ENCODE results near the gene LRRC17.

Gene LRRC17

GRCh38 chr7:102944241-102944640, 31.4 kb downstream of the LRRC17 start:
- H3K9me3 ChIP-seq (ENCODE audit: control insufficient read depth, insufficient read depth, low read depth, low read length) = no peaks in the 10 kb centered on the region
- no peak overlapping the region for H3K27ac ChIP-seq (ENCODE audit: extremely low read depth, low read depth, low read length)
- TF ChIP-seq ZNF280D (tag by site-specific recombination; IDR thresholded peaks at IDR 0.05) = no peak
- TF ChIP-seq ZSCAN23 (tag by site-specific recombination; IDR thresholded peaks at IDR 0.05) = no peak
- TF ChIP-seq OSR2 (tag by site-specific recombination; IDR thresholded peaks at IDR 0.05) = no peak
- no peak for TF ChIP-seq ZNF2 (tag by site-specific recombination; IDR thresholded peaks at IDR 0.05)
- TF ChIP-seq ZNF776 (tag by site-specific recombination; IDR thresholded peaks at IDR 0.05; ENCODE audit: borderline replicate concordance) = no peak
- no peak for TF ChIP-seq ZNF433 (tag by site-specific recombination; IDR thresholded peaks at IDR 0.05; ENCODE audit: low read depth)
- TF ChIP-seq WT1 (tag by site-specific recombination; IDR thresholded peaks at IDR 0.05) = no peak
- no peak for TF ChIP-seq EGR2 (tag by site-specific recombination; IDR thresholded peaks at IDR 0.05; ENCODE audit: low read depth)
- no peak for TF ChIP-seq ZNF19 (tag by site-specific recombination; IDR thresholded peaks at IDR 0.05; ENCODE audit: low read depth)
- TF ChIP-seq PRDM1 (tag by site-specific recombination; IDR thresholded peaks at IDR 0.05) = no peak
- no peak for TF ChIP-seq ZNF510 (tag by site-specific recombination; IDR thresholded peaks at IDR 0.05; ENCODE audit: insufficient replicate concordance)
- TF ChIP-seq ZBTB21 (tag by site-specific recombination; IDR thresholded peaks at IDR 0.05) = no peak
- TF ChIP-seq ZNF518A (tag by site-specific recombination; conservative IDR thresholded peaks at IDR 0.05; ENCODE audit: low read depth) = no peak
- TF ChIP-seq ZNF157 (tag by site-specific recombination; IDR thresholded peaks at IDR 0.05) = no peak
- TF ChIP-seq ZNF391 (tag by site-specific recombination; IDR thresholded peaks at IDR 0.05; ENCODE audit: borderline replicate concordance, low read depth) = no peak
- no peak for TF ChIP-seq ZNF18 (tag by site-specific recombination; IDR thresholded peaks at IDR 0.05)
- no peak for TF ChIP-seq HIC1 (tag by site-specific recombination; IDR thresholded peaks at IDR 0.05)
- no peak for TF ChIP-seq BCL11B (tag by site-specific recombination; IDR thresholded peaks at IDR 0.05; ENCODE audit: low read depth)
- no peaks in the 10 kb centered on the region for H3K36me3 ChIP-seq (ENCODE audit: control insufficient read depth in 2 of 2, insufficient read depth in 1 of 2, low read length in 2 of 2)
- no peak overlapping the region for H3K4me3 ChIP-seq (ENCODE audit: low read depth, low read length)
- H3K4me1 ChIP-seq (ENCODE audit: control insufficient read depth, insufficient read depth, low read length) = no peaks in the 10 kb centered on the region
- CTCF ChIA-PET = no interaction called here
- POLR2A ChIA-PET = no interaction called here

All from HEK293 (cell line).